ENCODE measurements around the gene DBP.
"Not testable (repeated sequence)": the region's sequence is repeated elsewhere in the genome, so short reads cannot be mapped to it uniquely, and the experiment has no call there.

DBP gene, protein sequence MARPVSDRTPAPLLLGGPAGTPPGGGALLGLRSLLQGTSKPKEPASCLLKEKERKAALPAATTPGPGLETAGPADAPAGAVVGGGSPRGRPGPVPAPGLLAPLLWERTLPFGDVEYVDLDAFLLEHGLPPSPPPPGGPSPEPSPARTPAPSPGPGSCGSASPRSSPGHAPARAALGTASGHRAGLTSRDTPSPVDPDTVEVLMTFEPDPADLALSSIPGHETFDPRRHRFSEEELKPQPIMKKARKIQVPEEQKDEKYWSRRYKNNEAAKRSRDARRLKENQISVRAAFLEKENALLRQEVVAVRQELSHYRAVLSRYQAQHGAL
- long read RNA-seq, donor 1, full-length matches to known transcripts = 9 of 9 reads
- long read RNA-seq, donor 1, partial matches to known transcripts = 0 of 9 reads
- long read RNA-seq, donor 1, other reads (novel, unspliced or antisense) = 0 of 9 reads
- long read RNA-seq, donor 2, partial matches to known transcripts = 0 of 4 reads
- long read RNA-seq, donor 2, other reads (novel, unspliced or antisense) = 0 of 4 reads
- long read RNA-seq, donor 3, partial matches to known transcripts = 0 of 4 reads
- long read RNA-seq, donor 3, other reads (novel, unspliced or antisense) = 0 of 4 reads
- long read RNA-seq, donor 4, transcript DBP-201 (4 exons, 2,229 nt) = major isoform, 6 of 9 reads
- long read RNA-seq, donor 4, partial matches to known transcripts = 0 of 9 reads
- long read RNA-seq, donor 4, other reads (novel, unspliced or antisense) = 0 of 9 reads
- long read RNA-seq, donor 5, transcript DBP-201 (4 exons, 2,229 nt) = major isoform, 6 of 9 reads
- long read RNA-seq, donor 5, partial matches to known transcripts = 0 of 9 reads
- long read RNA-seq, donor 5, other reads (novel, unspliced or antisense) = 0 of 9 reads
- long read RNA-seq, donor 6, full-length matches to known transcripts = 9 of 9 reads
- long read RNA-seq, donor 6, partial matches to known transcripts = 0 of 9 reads
- long read RNA-seq, donor 6, other reads (novel, unspliced or antisense) = 0 of 9 reads
- long read RNA-seq, donor 7, full-length matches to known transcripts = 10 of 10 reads
- long read RNA-seq, donor 7, partial matches to known transcripts = 0 of 10 reads
- long read RNA-seq, donor 7, other reads (novel, unspliced or antisense) = 0 of 10 reads
- long read RNA-seq, donor 8, full-length matches to known transcripts = 5 of 5 reads
- long read RNA-seq, donor 8, partial matches to known transcripts = 0 of 5 reads
- long read RNA-seq, donor 8, other reads (novel, unspliced or antisense) = 0 of 5 reads

DNA sequence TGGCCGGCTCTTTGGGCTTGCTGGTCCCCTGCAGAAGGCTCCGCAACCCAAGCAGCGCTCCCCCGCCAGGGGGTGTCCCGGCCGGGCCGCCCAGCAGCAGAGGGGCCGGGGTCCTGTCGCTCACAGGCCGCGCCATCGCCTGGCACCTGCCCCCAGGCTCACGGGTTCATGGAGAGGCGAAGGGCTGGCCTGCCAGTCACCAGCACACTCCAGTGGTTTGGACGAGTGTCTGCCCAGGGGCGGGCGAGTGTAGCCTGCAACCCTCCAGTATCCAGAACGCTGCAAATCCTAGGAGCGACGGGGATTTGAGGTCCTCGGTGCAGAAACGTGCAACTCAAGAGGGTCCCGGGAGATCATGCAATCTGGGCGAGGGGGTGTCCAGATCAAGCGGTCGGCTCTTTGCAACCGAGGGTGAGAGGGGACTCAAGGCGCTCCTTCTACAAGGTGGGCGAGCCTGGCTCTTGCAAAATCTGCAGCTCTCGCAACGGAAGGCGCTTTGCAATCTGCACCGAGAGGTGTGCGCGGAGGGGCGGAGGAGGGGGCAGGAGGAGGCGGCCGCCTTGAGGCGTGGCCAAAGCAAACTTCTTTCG, at the start of gene DBP:
DBP (minus strand) TSS at position 521 of the 590 bp plus-strand sequence; CDS start at position 136, 385 bp downstream.
- no peak for DNase-seq

DNA sequence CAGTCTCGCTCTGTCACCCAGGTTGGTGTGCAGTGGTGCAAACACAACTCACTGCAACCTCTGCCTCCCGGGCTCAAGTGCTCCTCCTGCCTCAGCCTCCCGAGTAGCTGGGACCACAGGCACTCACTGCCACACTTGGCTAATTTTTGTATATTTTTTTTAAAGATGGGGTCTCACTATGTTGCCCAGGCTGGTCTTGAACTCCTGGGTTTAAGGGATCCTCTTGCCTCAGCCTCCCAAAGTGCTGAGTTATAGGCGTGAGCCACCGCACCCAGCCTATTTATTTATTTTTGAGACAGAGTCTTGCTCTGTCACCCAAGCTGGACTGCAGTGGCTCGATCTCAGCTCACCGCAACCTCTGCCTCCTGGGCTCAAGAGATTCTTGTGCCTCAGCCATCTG, 49.5 kb upstream of the DBP start:
- DNase-seq = not testable (repeated sequence)

DNA sequence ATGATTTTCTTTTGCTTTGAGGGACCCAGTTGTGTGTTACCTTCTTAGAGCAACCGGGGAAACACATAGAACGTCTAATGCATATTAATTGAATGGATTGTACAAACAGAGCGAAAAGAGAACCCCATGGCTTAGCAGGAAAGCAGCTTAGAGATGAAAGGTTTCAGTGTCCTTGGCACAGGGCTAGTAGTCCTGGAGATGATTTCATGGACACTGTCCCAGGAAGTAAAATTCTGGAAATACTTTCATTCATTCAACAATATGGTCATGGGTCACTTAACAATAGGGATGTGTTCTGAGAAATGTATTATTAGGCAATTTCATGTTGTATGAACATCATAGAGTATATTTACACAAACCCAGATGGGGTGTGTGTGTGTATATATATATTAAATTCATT, 48.9 kb upstream of the DBP start:
- no peak for DNase-seq

DNA sequence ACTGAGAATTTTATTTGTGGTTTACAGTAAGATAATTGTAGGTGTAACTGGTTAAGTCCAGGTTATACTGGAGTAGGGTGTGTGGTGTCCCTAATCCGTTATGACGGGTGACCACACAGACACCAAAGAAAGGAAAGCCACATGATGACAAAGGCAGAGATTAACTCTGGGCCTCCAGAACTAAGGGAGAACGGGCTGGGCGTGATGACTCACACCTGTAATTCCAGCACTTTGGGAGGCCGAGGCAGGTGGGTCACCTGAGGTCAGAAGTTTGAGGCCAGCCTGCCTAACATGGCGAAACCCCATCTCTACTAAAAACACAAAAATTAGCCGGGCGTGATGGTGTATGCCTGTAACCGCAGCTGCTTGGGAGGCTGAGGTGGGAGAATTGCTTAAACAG, 48.4 kb upstream of the DBP start:
- no peak for DNase-seq

DNA sequence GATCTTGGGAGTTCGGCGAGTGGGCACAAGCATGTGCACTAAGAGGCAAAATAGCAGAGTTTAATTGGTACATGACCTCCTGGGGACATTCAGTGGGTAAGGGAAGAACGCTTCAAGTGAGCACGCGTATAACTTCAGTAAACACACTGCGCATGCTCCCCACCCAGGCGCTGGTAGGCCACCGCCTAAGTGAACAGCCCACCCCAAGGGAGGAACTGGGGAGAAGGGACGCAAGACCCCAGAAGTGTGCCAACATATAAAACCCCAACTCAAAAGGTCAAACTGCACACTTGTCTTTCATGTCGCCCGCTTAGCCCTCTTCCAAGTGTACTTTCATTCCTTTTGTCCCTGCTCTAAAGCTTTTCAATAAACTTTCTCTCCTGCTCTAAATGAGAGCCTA, 46.2 kb upstream of the DBP start:
- DNase-seq = peak; percentile 59

DNA sequence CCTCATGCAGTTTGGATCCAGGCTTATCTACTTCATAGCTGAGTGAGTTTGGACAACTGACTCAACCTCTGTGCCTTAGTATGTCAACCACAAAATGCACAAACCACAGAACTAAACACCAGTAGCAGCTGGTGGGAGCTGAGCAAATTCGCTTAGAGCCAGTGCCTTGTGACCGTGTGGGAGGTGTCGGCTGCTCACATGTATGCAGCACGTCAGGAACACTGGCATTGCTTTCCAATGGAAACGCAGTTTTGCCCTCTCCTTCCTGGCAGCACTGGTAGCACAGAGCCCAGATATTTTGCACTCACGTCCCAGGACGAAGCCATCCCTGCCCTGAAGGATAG, 43.9 kb upstream of the DBP start:
- DNase-seq = no peak

DNA sequence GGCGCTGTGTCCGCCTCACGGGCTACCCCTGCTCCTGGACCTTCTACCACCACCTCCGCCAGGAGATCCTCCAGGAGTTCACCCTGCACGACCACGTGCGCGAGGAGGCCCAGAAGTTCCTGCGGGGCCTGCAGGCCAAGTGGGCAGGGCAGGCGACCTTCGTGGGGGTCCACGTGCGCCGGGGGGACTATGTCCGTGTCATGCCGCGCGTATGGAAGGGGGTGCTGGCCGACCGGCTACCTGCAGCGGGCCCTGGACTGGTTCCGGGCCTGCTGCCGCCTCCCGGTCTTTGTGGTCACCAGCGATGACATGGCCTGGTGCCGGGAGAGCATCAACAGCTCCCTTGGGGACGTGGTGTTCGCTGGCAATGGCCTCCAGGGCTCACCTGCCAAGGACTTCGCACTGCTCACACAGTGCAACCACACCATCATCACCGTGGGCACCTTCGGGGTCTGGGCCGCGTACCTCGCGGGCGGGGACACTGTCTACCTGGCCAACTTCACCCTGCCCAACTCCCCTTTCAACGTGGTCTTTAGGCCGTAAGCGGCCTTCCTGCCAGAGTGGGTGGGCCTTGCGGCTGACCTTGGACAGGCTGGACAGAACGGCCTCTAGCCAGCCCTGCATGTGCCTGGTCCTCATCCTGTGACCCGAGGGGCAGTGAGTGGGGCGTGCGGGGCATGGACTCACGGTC, 43.4 kb upstream of the DBP start:
- no peak for DNase-seq

DNA sequence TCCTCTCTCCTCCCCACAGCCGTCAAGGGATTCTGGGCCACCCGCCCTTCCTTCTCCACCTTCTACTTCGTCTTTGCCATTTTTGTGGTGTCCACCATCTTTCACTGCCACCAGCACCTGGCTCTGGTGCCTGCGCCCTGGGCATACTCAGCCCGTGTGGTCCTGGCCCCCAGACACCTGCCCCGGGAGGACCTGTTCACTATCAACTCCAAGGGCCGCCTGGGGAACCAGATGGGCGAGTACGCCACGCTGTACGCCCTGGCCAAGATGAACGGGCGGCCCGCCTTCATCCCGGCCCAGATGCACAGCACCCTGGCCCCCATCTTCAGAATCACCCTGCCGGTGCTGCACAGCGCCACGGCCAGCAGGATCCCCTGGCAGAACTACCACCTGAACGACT, 42.8 kb upstream of the DBP start:
- not testable (repeated sequence) for DNase-seq

DNA sequence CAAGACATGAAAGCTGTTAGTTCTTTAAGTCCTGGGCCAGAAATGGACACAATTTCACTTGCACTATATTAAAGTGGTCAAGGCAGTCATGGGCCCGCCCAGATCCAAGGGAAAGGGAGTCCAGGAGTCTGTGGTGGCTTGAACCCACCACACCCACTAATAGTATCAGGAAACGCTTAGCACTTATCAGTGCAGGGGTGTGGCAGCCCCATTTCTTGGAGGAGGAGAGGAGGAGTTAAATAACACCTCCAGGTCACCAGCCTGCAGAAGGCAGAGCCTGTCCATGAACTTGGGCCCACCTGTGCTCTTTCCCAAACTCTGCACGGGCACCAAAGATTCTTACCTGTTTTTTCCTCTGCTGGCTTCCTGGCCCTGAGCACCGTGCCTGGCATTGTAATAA, 41.0 kb upstream of the DBP start:
- DNase-seq = no peak

DNA sequence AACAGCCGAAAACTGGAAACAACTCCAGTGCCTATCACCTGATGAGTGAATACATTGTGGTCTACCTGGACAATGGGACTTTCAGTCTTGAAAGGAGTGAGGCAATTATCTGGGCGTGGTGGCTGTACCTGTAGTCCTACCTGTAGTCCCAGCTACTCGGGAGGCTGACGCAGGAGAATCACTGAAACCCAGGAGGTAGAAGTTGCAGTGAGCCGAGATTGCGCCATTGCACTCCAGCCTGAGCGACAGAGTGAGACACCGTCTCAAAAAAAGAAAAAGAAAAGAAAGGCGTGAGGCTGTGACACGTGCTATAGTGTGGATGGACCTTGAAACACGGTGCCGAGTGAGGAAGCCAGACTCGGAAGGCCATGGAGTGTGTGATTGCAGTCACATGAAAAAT, 39.7 kb upstream of the DBP start:
- no peak for DNase-seq

DNA sequence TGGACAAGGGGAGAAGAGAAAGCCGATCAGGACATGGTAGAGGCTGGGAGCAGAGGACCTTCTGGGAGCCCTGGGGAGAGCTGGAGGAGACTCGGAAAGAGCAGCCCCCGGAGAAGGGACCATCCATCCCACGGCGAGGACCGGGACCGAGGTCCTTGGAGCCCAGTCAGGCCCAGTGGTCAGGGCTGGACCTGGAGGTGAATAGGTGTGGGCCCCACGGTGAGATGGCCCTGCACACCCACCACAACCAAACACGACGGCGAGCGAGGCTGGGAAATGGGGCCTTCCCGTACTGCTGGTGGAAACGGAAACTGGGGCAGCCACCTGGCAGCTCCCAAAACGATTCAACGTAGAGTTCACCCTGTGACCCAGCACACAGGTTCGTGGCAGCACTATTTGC, 39.3 kb upstream of the DBP start:
- DNase-seq = no peak

DNA sequence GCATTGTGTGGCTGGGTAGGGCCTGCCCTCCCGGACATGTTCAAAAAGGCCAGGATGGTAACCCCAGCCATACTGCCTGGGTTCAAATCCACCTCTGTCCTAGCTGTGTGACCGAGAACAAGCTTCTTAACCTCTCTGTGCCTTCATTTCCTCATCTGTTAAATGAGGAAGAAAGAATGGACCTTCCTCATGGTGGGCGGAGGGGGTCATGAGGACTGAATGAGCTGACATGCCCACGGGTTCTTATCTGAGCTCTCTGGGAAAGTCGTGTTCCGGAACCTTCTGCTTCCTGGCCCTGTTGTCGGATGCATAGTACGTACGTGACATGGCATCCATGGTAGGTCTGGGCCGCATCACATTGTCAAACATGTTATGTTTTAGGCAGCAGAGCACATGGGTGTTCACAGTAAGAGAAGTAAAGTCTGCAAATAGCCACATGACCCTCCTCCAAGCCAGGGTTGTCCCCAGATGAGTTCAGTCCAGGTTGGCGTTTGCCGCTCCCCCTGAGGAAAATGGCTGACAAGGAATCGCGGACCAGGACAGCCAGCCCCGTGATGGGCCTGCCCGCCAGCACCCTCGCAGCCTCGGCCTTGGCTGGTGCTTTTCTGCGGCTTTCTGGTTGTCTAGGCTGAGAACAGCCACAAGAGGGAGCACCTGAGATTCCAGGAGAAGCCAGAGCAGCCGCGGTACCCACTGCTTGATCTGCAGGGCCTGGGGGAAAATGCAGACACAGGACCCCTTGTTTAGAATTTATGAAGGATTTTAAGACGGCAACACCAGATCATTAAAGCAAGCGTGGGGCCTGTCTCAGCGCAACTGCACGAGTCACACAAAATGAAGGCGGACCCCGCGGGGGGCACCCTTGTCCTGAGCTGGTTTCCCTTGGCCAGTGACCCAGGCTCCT, 38.0 kb upstream of the DBP start:
- DNase-seq = peak; percentile 84

DNA sequence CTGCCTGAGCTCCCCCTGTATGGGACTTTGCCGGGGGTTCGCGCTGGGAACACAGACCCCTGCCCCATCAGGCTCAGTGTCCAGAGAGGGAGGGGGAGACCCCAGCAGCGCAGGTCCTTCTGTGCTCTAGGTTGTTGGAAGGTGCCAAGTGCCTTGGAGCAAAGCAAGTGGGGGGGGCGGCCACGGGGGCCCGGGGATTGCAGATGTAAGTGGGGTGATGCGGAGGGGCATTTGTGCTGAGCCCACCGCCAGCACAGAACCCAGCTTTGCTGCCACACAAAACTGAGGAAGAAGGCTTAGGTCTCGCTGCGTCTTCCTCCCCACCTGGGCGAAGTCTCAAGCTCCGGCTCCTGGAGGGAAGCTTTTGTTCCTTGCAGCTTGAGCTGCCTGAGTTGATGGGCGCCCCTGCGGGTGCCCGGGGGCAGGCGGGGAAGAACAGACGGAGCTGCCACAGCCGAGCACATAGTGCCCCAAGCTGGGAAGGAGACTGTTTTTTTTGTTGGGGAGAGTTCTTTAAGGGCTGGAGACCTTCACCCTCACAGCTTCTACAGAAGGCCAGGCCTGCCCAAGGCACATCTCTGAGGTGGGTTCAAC, 37.1 kb upstream of the DBP start:
- no peak for DNase-seq

DNA sequence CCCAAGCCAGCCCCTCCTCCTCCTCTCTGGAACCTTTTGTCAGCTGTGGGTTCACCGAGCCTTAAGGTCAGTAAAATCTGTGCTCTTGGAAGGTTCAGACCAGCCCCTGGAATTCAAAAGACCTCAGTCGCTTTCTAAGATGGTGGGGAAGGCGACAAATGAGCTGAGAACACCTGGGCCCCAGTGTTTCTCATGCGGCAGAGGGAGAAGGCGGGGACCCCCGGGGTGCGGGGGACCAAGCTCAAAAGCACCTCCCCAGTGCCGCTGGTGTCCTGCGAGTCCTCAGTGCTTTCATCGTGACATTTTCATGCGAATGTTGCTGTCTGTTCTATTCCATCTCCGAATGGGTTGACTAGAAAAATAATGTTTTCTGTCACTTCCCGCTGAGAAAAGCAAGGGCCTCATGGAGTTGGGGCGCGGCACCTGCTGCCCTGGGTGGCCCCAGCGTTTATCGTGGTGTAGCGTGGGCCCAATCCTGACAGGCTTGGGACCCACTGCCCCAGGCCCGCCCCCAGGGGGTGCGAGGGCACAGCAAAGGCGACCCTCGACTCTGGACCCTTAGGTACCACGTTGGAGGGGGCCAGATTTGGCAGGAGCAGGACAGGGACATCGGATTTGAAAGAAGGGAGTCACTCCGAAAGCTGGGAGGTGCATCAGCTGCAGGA, 36.4 kb upstream of the DBP start:
- no peak for DNase-seq

DNA sequence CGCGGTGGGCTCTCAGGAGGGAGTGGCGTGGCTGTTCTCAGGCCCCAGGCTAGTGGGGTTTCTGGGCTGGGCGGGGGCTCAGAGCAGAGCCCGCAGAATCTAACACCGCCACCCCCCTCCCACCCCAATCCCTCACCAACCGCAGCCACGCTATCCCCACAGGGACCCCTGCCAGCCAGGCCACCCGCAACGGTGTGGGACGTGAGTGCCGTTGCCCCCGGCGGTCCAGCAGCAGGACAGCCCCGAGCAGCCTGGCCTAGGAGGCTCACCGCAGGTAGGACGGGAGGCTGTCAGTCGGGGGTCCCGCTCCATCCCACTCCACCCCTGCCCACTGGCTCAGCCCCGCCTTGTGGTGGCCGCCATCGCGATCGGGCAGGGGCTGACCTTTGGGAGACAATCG, 35.8 kb upstream of the DBP start, which contains the start of gene NTN5:
NTN5 (minus strand) TSS at position 24 of the 400 bp plus-strand sequence. CDS start 2,031 bp downstream, outside the sequence.
- no peak for DNase-seq

DNA sequence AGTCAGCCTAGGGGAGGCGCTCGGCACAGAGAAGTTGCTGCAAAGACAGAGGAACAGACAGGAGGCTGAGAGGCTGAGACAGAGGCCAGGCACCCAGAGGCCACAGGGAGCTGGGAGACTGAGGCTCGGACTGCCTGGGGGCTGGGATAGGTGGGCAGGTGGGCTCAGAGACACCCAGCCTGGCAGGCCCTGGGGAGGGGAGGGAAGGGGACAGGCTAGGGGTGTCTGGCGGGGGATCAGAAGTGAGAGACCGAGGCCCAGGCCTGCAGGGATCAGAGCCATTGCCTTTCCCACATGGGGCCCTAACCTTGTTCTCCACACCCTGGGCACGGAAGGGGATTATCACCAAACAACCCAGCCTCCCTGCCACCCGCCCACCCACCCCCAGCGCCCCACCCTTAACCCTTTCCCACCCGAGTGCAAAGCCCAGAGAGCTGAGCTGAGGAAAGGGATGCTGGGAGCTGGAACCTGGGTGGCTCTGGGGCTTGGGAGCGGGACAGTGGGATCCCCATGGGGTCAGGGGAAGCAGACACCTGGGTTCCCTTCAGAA, 34.3 kb upstream of the DBP start:
- no peak for DNase-seq

DNA sequence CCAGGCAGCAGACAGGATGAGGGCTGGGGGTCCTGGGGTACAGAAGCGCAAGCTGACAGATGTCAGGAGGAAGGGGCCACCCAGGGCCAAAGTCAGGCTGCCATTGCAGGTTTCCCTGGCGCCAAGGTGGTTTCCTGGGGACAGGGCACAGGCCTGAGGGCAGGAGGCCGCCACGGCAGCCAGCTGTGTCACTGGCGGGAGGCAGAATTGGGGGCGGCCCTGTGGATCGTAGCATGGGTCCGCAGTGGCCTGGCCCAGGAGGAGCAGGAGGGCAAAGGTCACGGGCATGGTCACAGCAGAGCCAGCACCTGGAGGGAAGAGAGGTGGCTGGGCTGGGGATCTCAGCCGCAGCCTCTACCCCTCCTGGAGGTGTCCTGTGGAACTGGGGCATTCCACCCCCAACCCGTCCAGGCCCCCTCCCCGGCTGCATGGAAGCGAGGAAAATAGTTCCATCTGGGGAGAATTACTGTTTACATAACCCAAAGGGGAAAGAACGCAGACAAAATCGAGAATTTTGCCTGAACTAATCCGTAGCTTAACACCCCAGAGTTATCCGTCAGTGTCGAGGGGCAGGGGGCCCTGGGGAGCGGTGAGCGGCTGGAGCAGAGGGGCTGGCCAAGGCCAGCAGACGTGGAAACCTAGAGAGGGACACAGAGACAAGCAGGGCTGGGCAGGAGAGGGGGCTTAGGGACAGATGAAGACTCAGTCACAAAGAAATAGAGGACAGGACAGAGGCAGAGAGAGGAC, 33.7 kb upstream of the DBP start:
- no peak for DNase-seq

DNA sequence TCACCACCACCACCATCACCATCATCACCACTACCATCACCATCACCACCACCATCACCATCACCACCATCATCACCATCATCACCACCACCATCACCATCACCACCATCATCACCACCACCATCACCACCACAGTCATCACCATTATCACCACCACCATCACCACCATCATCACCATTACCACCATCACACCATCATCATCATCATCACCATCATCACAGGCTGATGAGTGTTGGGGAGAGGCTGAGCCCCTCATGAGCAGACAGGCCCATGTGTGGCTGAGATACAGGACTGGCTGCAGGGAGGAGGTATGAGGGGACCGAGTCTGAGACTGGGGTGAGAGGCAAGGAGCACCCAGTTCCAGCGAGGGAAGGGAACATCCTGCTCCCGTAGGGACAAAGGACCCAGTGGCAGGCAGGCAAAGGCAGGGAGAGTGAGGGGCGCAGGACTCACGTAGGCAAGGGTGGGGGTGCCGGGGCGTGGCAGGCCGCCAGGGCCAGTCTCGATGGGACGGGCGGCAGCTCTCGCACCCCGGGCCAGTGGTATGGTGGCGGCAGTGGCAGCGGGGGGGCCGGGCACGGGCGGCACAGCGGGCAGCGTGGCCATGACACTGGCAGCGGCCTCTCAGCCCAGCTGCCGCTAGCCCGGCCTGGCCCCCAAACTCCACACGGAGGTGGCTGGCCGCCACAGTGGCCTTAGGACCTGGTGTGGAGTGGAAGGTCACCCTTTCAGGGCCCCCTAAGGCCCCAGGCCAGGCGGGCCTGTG, 32.9 kb upstream of the DBP start:
- no peak for DNase-seq

Data from right kidney (tissue), 9 donors.